Measurements from ENCODE around the gene SLU7.

GRCh38 chr5:160371294-160371693 lies 47.6 kb downstream of the SLU7 start:
- no peak for TF ChIP-seq CTCF (IDR thresholded peaks at IDR 0.05)
- TF ChIP-seq POLR2A (IDR thresholded peaks at IDR 0.05) = no peak
